Erythroblast (primary cell): Measurements from ENCODE around the gene IGF2.

Experiments used
- GATA1 ChIP-seq: IDR thresholded peaks from 2 replicates; pipeline ENCODE4 v1.6.1; 2011; ENCODE audit warnings: low read depth, mild to moderate bottlenecking, control low read depth, low read length, moderate library complexity
- POLR2A ChIP-seq: IDR thresholded peaks from 2 replicates; pipeline ENCODE4 v1.6.1; 2011; ENCODE audit warnings: mild to moderate bottlenecking, low read length

DNA sequence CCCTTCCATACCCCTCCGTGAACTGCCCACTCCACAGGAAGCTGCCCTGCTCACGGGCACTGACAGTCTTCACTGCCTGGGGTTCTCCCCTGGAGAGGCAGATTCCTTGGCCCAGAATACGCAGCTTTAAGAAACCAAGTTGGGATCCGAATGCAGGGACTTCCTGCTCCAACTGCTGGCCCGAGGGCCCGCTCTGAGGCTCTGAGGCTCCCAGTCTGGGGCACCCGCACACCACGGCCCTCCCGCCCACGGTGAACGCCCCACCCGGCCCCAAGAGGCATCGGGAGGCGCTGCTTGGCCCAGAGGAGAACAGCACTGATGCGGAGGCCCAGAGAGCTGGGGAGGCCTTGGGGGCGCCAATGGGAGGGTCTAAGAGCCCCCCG lies 42.3 kb downstream of the IGF2 start:
- no peak for TF ChIP-seq POLR2A
- no peak for TF ChIP-seq GATA1
